ENCODE data around the gene NSUN3. TPM values are rescaled to one million over a fixed set of nuclear protein-coding genes. Genes with fewer than 3 reads are reported as not detected.

The NSUN3 gene
- total RNA-seq, 1 experiment from 2014 or later, result 14.4 TPM

- Histone ChIP-seq H3K27me3 (ENCODE audit: control insufficient read depth, insufficient read depth, low read length) (no peaks in the 10 kb centered on the region; the same call in 1 of the 2 replicates), H3K27ac (ENCODE audit: low read length) (no peak overlapping the region), H3K36me3 (ENCODE audit: control insufficient read depth, insufficient read depth, low read length) (no peaks in the 10 kb centered on the region), H3K4me3 (ENCODE audit: low read depth in 2 of 2, low read length in 2 of 2) (no peak overlapping the region), H3K4me1 (ENCODE audit: control insufficient read depth, insufficient read depth, low read length) (no peaks in the 10 kb centered on the region), H3K9me3 (ENCODE audit: control insufficient read depth, insufficient read depth, low read depth, low read length) (no peaks in the 10 kb centered on the region)
- POLR2A ChIA-PET, result no interaction called here
- no peak for TF ChIP-seq POLR2AphosphoS5 (IDR thresholded peaks at IDR 0.05; ENCODE audit: low read depth, low read length)
- TF ChIP-seq REST (IDR thresholded peaks at IDR 0.05; ENCODE audit: insufficient read depth in 1 of 2, low read depth in 2 of 2, low read length in 1 of 2), result no peak
- TF ChIP-seq SIN3A (IDR thresholded peaks at IDR 0.05; ENCODE audit: borderline replicate concordance, insufficient read depth, low read depth, low read length), result no peak
- no peak for TF ChIP-seq CTCF (IDR thresholded peaks at IDR 0.05)
- no peak for TF ChIP-seq TCF7L2 (IDR thresholded peaks at IDR 0.05; ENCODE audit: low read depth, low read length)
- intact Hi-C loops (cut with micrococcal nuclease; ENCODE audit: unreplicated experiment) (no loop called here), in situ Hi-C loops (cut with HindIII; ENCODE audit: low pct_unique_long_range_greater_than_20kb, low sequenced_read_pairs) (no loop called here)
- CTCF ChIA-PET, result no interaction called here
- ATAC-seq (no peak), DNase-seq (ENCODE audit: low read depth, low spot score) (no peak)
- BruUV-seq (replicated peaks), result no TSS peak
Measured at GRCh38 chr3:94156626-94157025, 93.8 kb downstream of the NSUN3 start.

GRCh38 chr3:94158512-94158911 is 95.7 kb downstream of the NSUN3 start:
- Histone ChIP-seq H3K36me3 (ENCODE audit: control insufficient read depth, insufficient read depth, low read length) (no peaks in the 10 kb centered on the region), H3K27me3 (ENCODE audit: control insufficient read depth, insufficient read depth, low read length) (no peaks in the 10 kb centered on the region; the same call in 1 of the 2 replicates), H3K27ac (ENCODE audit: low read length) (no peak overlapping the region), H3K4me3 (ENCODE audit: low read depth in 2 of 2, low read length in 2 of 2) (no peak overlapping the region), H3K9me3 (ENCODE audit: control insufficient read depth, insufficient read depth, low read depth, low read length) (no peaks in the 10 kb centered on the region), H3K4me1 (ENCODE audit: control insufficient read depth, insufficient read depth, low read length) (no peaks in the 10 kb centered on the region)
- intact Hi-C loops (cut with micrococcal nuclease; ENCODE audit: unreplicated experiment) (no loop called here), in situ Hi-C loops (cut with HindIII; ENCODE audit: low pct_unique_long_range_greater_than_20kb, low sequenced_read_pairs) (no loop called here)
- ChIA-PET POLR2A (no interaction called here), CTCF (no interaction called here)
- TF ChIP-seq REST (IDR thresholded peaks at IDR 0.05; ENCODE audit: insufficient read depth in 1 of 2, low read depth in 2 of 2, low read length in 1 of 2), result no peak
- TF ChIP-seq SIN3A (IDR thresholded peaks at IDR 0.05; ENCODE audit: borderline replicate concordance, insufficient read depth, low read depth, low read length), result no peak
- no peak for TF ChIP-seq TCF7L2 (IDR thresholded peaks at IDR 0.05; ENCODE audit: low read depth, low read length)
- no peak for TF ChIP-seq POLR2AphosphoS5 (IDR thresholded peaks at IDR 0.05; ENCODE audit: low read depth, low read length)
- TF ChIP-seq CTCF (IDR thresholded peaks at IDR 0.05), result no peak
- DNase-seq (ENCODE audit: low read depth, low spot score) (no peak), ATAC-seq (no peak)
- BruUV-seq (replicated peaks), result no TSS peak
